NCI-H1436 treated with DMSO at 0.1 percent for 48 hours (cell line): Measurements from ENCODE around the gene ZGPAT.
"Not testable (repeated sequence)": the region's sequence is repeated elsewhere in the genome, so short reads cannot be mapped to it uniquely, and the experiment has no call there.

Source experiments
- DNase-seq: peaks from one replicate; lab custom pipeline; 2025; lab: John Stamatoyannopoulos, UW

ZGPAT gene

GRCh38 chr20:63767456-63767855 lies 59.6 kb downstream of the ZGPAT start:
- DNase-seq, result no peak

- DNase-seq, result no peak
Observed at GRCh38 chr20:63767886-63768285, 60.0 kb downstream of the ZGPAT start.

GRCh38 chr20:63768591-63769515 lies 61.0 kb downstream of the ZGPAT start:
- DNase-seq, result no peak

GRCh38 chr20:63769891-63770474 lies 62.1 kb downstream of the ZGPAT start:
- no peak for DNase-seq

GRCh38 chr20:63771046-63771707 lies 63.3 kb downstream of the ZGPAT start:
- DNase-seq, result no peak

GRCh38 chr20:63772781-63773518 lies 65.1 kb downstream of the ZGPAT start:
- no peak for DNase-seq

- DNase-seq, result no peak
Observed at GRCh38 chr20:63773571-63774241, 65.9 kb downstream of the ZGPAT start.

- DNase-seq, result no peak
Observed at GRCh38 chr20:63774306-63774705, 66.5 kb downstream of the ZGPAT start.

- no peak for DNase-seq
Observed at GRCh38 chr20:63775096-63775978, 67.5 kb downstream of the ZGPAT start.

GRCh38 chr20:63776875-63777274 lies 69.0 kb downstream of the ZGPAT start:
- DNase-seq, result not testable (repeated sequence)

GRCh38 chr20:63777614-63778013 lies 69.8 kb downstream of the ZGPAT start:
- DNase-seq, result no peak

- DNase-seq, result no peak
Observed at GRCh38 chr20:63778034-63778752, 70.4 kb downstream of the ZGPAT start.

GRCh38 chr20:63778857-63779256 lies 71.0 kb downstream of the ZGPAT start:
- no peak for DNase-seq

- DNase-seq, result no peak
Observed at GRCh38 chr20:63781181-63781580, 73.3 kb downstream of the ZGPAT start.

- DNase-seq, result no peak
Observed at GRCh38 chr20:63782051-63782471, 74.2 kb downstream of the ZGPAT start.

GRCh38 chr20:63782521-63782971 lies 74.7 kb downstream of the ZGPAT start:
- no peak for DNase-seq

- DNase-seq, result no peak
Observed at GRCh38 chr20:63783970-63784369, 76.1 kb downstream of the ZGPAT start.

- no peak for DNase-seq
Observed at GRCh38 chr20:63785691-63786131, 77.9 kb downstream of the ZGPAT start.
